CD14-positive monocyte (primary cell): ENCODE measurements around the gene DNMT3A. TPM values are rescaled to one million over a fixed set of nuclear protein-coding genes. Genes with fewer than 3 reads are reported as not detected.

Experiments
- DNase-seq, 3 donors: peaks; one replicate each; pipeline ENCODE4 v3.0.0-alpha.2; 2011 to 2022
- H2AFZ ChIP-seq: 2 replicates; pipeline ENCODE4 v1.6.0; 2012; ENCODE audit warnings: mild to moderate bottlenecking, low read depth, low read length, inconsistent platforms; ENCODE audit not compliant: insufficient read depth, poor library complexity, severe bottlenecking
- H3K27ac ChIP-seq, 2 donors: 1 replicate in 1 of 2; 2 replicates in 1 of 2; pipeline ENCODE4 v1.5.1; 2012 to 2013; ENCODE audit warnings: low read length in 2 of 2, control low read depth in 1 of 2, inconsistent platforms in 1 of 2, low read depth in 1 of 2, mild to moderate bottlenecking in 1 of 2
- H3K27me3 ChIP-seq, 2 donors: one replicate each; pipeline versions ENCODE4 v1.6.0 to v1.6.1; 2011 to 2013; ENCODE audit warnings: low read length in 2 of 2; ENCODE audit not compliant: control insufficient read depth in 2 of 2, insufficient read depth in 2 of 2
- H3K36me3 ChIP-seq, 2 donors: replicated peaks in 1 of 2; 1 replicate in 1 of 2; 2 replicates in 1 of 2; pipeline versions ENCODE4 v1.5.1 to v1.6.1; 2012 to 2013; ENCODE audit warnings: low read length in 2 of 2, control low read depth in 1 of 2, inconsistent platforms in 1 of 2, mild to moderate bottlenecking in 1 of 2; ENCODE audit not compliant: insufficient read depth in 2 of 2, control insufficient read depth in 1 of 2
- H3K4me1 ChIP-seq, 2 donors: 1 replicate in 1 of 2; 2 replicates in 1 of 2; pipeline versions ENCODE4 v1.5.1 to v1.6.1; 2012 to 2013; ENCODE audit warnings: low read length in 2 of 2, control low read depth in 1 of 2, inconsistent platforms in 1 of 2, mild to moderate bottlenecking in 1 of 2, moderate library complexity in 1 of 2; ENCODE audit not compliant: insufficient read depth in 2 of 2, control insufficient read depth in 1 of 2
- H3K4me2 ChIP-seq: replicated peaks from 2 replicates; pipeline ENCODE3; 2012; ENCODE audit warnings: low read length, moderate library complexity, mild to moderate bottlenecking; ENCODE audit not compliant: poor library complexity, severe bottlenecking; ENCODE audit errors: extremely low read depth
- H3K4me3 ChIP-seq, 3 experiments: fragments of 200-600 bp in 1 of 3; sonication (generic) in 1 of 3; replicated peaks in 1 of 3; 1 replicate in 2 of 3; 2 replicates in 1 of 3; pipeline ENCODE4 v1.5.1; 2011 to 2013; ENCODE audit warnings: low read length in 3 of 3, mild to moderate bottlenecking in 3 of 3, control low read depth in 2 of 3, low read depth in 2 of 3, inconsistent platforms in 1 of 3, moderate library complexity in 1 of 3
- H3K79me2 ChIP-seq: 2 replicates; pipeline ENCODE4 v1.6.0; 2012; ENCODE audit warnings: mild to moderate bottlenecking, control low read depth, inconsistent platforms, low read length, moderate library complexity; ENCODE audit not compliant: insufficient read depth
- H3K9ac ChIP-seq: 2 replicates; pipeline ENCODE4 v1.6.0; 2017; ENCODE audit warnings: low read length, mild to moderate bottlenecking; ENCODE audit not compliant: insufficient read depth, poor library complexity, severe bottlenecking
- H3K9me3 ChIP-seq, 2 donors: replicated peaks in 1 of 2; 1 replicate in 1 of 2; 2 replicates in 1 of 2; pipeline versions ENCODE4 v1.5.1 to v1.6.1; 2012 to 2013; ENCODE audit warnings: low read length in 2 of 2, control low read depth in 1 of 2; ENCODE audit not compliant: control insufficient read depth in 1 of 2, insufficient read depth in 1 of 2
- H4K20me1 ChIP-seq: 2 replicates; pipeline ENCODE4 v1.6.0; 2012; ENCODE audit warnings: mild to moderate bottlenecking, low read length, control low read depth, moderate library complexity; ENCODE audit not compliant: insufficient read depth
- H3K27ac Mint-ChIP-seq, 7 donors: one replicate each; pipeline ENCODE4 v1.8.0; 2020; ENCODE audit warnings: mild to moderate bottlenecking in 7 of 7, mixed read lengths in 7 of 7, moderate library complexity in 6 of 7, inconsistent platforms in 2 of 7
- H3K27me3 Mint-ChIP-seq, 3 donors: one replicate each; pipeline ENCODE4 v1.8.0; 2021 to 2022; ENCODE audit warnings: low read depth in 3 of 3, mild to moderate bottlenecking in 3 of 3, mixed read lengths in 3 of 3, moderate library complexity in 3 of 3, inconsistent platforms in 1 of 3
- H3K36me3 Mint-ChIP-seq, 2 donors: one replicate each; pipeline ENCODE4 v1.8.0; 2020; ENCODE audit warnings: mixed read lengths in 2 of 2, inconsistent platforms in 1 of 2, mild to moderate bottlenecking in 1 of 2
- H3K4me1 Mint-ChIP-seq: one replicate; pipeline ENCODE4 v1.8.0; 2020; ENCODE audit warnings: mild to moderate bottlenecking, mixed read lengths
- H3K4me3 Mint-ChIP-seq, 2 donors: one replicate each; pipeline ENCODE4 v1.8.0; 2020; ENCODE audit warnings: mild to moderate bottlenecking in 2 of 2, mixed read lengths in 2 of 2, moderate library complexity in 1 of 2
- H3K9me3 Mint-ChIP-seq, 7 donors: one replicate each; pipeline ENCODE4 v1.8.0; 2020 to 2022; ENCODE audit warnings: mixed read lengths in 7 of 7, mild to moderate bottlenecking in 6 of 7, moderate library complexity in 6 of 7, inconsistent platforms in 2 of 7
- CTCF ChIP-seq: fragments of 200-600 bp; IDR thresholded peaks from one replicate; pipeline ENCODE4 v1.8.0; 2022; ENCODE audit warnings: antibody characterized with exemption, mild to moderate bottlenecking
- WGBS: methylation state at CpG from one replicate; pipeline ENCODE4 v1.1.5; 2013; ENCODE audit warnings: missing lambda C conversion rate; ENCODE audit not compliant: insufficient coverage; 5-methylcytosine and 5-hydroxymethylcytosine counted together
- intact Hi-C, 2 donors: fragments of 100-400 bp; cut with micrococcal nuclease; formaldehyde crosslinking; loops; one replicate each; pipeline versions ENCODE4 v1.15.0 to v1.15.1; 2023
- polyA plus RNA-seq, 3 donors: library from polyadenylated mRNA; depleted of rRNA in 1 of 3; unstranded in 2 of 3; stranded (reverse) in 1 of 3; fragments of 300-500 nt in 2 of 3; fragments of >200 nt in 1 of 3; fragmentation: Illumina TruSeq in 2 of 3; gene quantifications; 1 replicate in 2 of 3; 2 replicates in 1 of 3; pipeline ENCODE4 v1.2.3, GENCODE V29; 2012 to 2021

DNMT3A gene
- polyA plus RNA-seq, 3 donors, result 1.7 to 7.9 (median 2.7) TPM

GRCh38 chr2:25215948-25216679 is 125.6 kb downstream of the DNMT3A start:
- H3K27ac Mint-ChIP-seq, result peak overlapping the region in 2 of 7 donors; percentile 7 to 41
- H3K9me3 Mint-ChIP-seq, result no peaks in the 10 kb centered on the region
- intact Hi-C loops, result no loop called here
- Histone ChIP-seq H3K9me3 (no peaks in the 10 kb centered on the region), H3K4me3 (peak overlapping the region; percentile 52 to 78 (median 66)), H3K79me2 (no peaks in the 10 kb centered on the region), H3K27ac (no peak overlapping the region), H3K36me3 (no peaks in the 10 kb centered on the region), H3K27me3 (no peaks in the 10 kb centered on the region), H3K4me1 (peaks cover 10 to 11% of the 10 kb centered on the region in 2 donors), H4K20me1 (no peaks in the 10 kb centered on the region), H2AFZ (peak overlapping the region; percentile 85), H3K4me2 (peak overlapping the region; percentile 80), H3K9ac (peak overlapping the region; percentile 51)
- peak overlapping the region; percentile 78 to 87 for H3K4me3 Mint-ChIP-seq
- peak; percentile 18 to 45 (median 36) for DNase-seq
- no peak for TF ChIP-seq CTCF
- H3K36me3 Mint-ChIP-seq, result no peaks in the 10 kb centered on the region
- peaks cover 10% of the 10 kb centered on the region for H3K4me1 Mint-ChIP-seq
- WGBS, result 3% methylated on average over 55 of the region's 71 CpGs
- H3K27me3 Mint-ChIP-seq, result peaks cover 1 to 6% (median 4%) of the 10 kb centered on the region in 3 donors

GRCh38 chr2:25215232-25215631 is 126.5 kb downstream of the DNMT3A start:
- H3K79me2 ChIP-seq, result no peaks in the 10 kb centered on the region
- H3K27ac Mint-ChIP-seq, result peak overlapping the region in 2 of 7 donors; percentile 7 to 13
- intact Hi-C loops, result no loop called here
- no peak overlapping the region for H2AFZ ChIP-seq
- no peaks in the 10 kb centered on the region for H4K20me1 ChIP-seq
- TF ChIP-seq CTCF, result no peak
- H3K27me3 ChIP-seq, result no peaks in the 10 kb centered on the region
- peaks cover 10 to 13% of the 10 kb centered on the region in 2 donors for H3K4me1 ChIP-seq
- DNase-seq, result no peak
- H3K4me3 Mint-ChIP-seq, result peak overlapping the region in 1 of 2 donors; percentile 77
- no peak overlapping the region for H3K4me3 ChIP-seq
- peaks cover 12% of the 10 kb centered on the region for H3K4me1 Mint-ChIP-seq
- H3K27me3 Mint-ChIP-seq, result peaks cover 3 to 6% (median 4%) of the 10 kb centered on the region in 3 donors
- no peak overlapping the region for H3K9ac ChIP-seq
- no peaks in the 10 kb centered on the region for H3K9me3 Mint-ChIP-seq
- no peak overlapping the region for H3K4me2 ChIP-seq
- H3K27ac ChIP-seq, result no peak overlapping the region
- no peaks in the 10 kb centered on the region for H3K36me3 Mint-ChIP-seq
- no peaks in the 10 kb centered on the region for H3K36me3 ChIP-seq
- H3K9me3 ChIP-seq, result no peaks in the 10 kb centered on the region
- WGBS, result 91% methylated on average over 1 of the region's 5 CpGs
